ENCODE measurements around the gene GDPD5.

The GDPD5 gene

GRCh38 chr11:75472081-75472732 is 53.5 kb downstream of the GDPD5 start:
- DNase-seq (ENCODE audit: low spot score) = no peak

- no peak for DNase-seq (ENCODE audit: low spot score)
Observed at GRCh38 chr11:75471176-75471973, 54.4 kb downstream of the GDPD5 start.

GRCh38 chr11:75470476-75471080 is 55.2 kb downstream of the GDPD5 start:
- DNase-seq (ENCODE audit: low spot score) = no peak

- DNase-seq (ENCODE audit: low spot score) = no peak
Observed at GRCh38 chr11:75469785-75470405, 55.8 kb downstream of the GDPD5 start.

- DNase-seq (ENCODE audit: low spot score) = no peak
Observed at GRCh38 chr11:75468534-75469340, 57.0 kb downstream of the GDPD5 start.

GRCh38 chr11:75467881-75468280 is 57.9 kb downstream of the GDPD5 start:
- no peak for DNase-seq (ENCODE audit: low spot score)

GRCh38 chr11:75467311-75467710 is 58.4 kb downstream of the GDPD5 start:
- no peak for DNase-seq (ENCODE audit: low spot score)

- DNase-seq (ENCODE audit: low spot score) = no peak
Observed at GRCh38 chr11:75465701-75466531, 59.8 kb downstream of the GDPD5 start.

- no peak for DNase-seq (ENCODE audit: low spot score)
Observed at GRCh38 chr11:75463106-75463774, 62.5 kb downstream of the GDPD5 start.

GRCh38 chr11:75462117-75462653 is 63.6 kb downstream of the GDPD5 start:
- no peak for DNase-seq (ENCODE audit: low spot score)

GRCh38 chr11:75461151-75461550 is 64.6 kb downstream of the GDPD5 start:
- DNase-seq (ENCODE audit: low spot score) = no peak

- no peak for DNase-seq (ENCODE audit: low spot score)
Observed at GRCh38 chr11:75456596-75457183, 69.1 kb downstream of the GDPD5 start.

- DNase-seq (ENCODE audit: low spot score) = peak; percentile 47
Observed at GRCh38 chr11:75454987-75455386, 70.8 kb downstream of the GDPD5 start.

GRCh38 chr11:75453916-75454655 is 71.7 kb downstream of the GDPD5 start:
- DNase-seq (ENCODE audit: low spot score) = no peak

GRCh38 chr11:75450826-75451821 is 74.6 kb downstream of the GDPD5 start:
- DNase-seq (ENCODE audit: low spot score) = peak; percentile 86

- DNase-seq (ENCODE audit: low spot score) = no peak
Observed at GRCh38 chr11:75450236-75450635, 75.5 kb downstream of the GDPD5 start.

GRCh38 chr11:75449776-75450175 is 76.0 kb downstream of the GDPD5 start:
- no peak for DNase-seq (ENCODE audit: low spot score)

- DNase-seq (ENCODE audit: low spot score) = no peak
Observed at GRCh38 chr11:75449271-75449670, 76.5 kb downstream of the GDPD5 start.

All from iPS-NIHi11 (cell line).